ENCODE measurements around the gene NENF. TPM values are rescaled to one million over a fixed set of nuclear protein-coding genes. Genes with fewer than 3 reads are reported as not detected.
"Not testable (repeated sequence)": the region's sequence is repeated elsewhere in the genome, so short reads cannot be mapped to it uniquely, and the experiment has no call there.

NENF gene
- total RNA-seq = 23.8 TPM

DNA sequence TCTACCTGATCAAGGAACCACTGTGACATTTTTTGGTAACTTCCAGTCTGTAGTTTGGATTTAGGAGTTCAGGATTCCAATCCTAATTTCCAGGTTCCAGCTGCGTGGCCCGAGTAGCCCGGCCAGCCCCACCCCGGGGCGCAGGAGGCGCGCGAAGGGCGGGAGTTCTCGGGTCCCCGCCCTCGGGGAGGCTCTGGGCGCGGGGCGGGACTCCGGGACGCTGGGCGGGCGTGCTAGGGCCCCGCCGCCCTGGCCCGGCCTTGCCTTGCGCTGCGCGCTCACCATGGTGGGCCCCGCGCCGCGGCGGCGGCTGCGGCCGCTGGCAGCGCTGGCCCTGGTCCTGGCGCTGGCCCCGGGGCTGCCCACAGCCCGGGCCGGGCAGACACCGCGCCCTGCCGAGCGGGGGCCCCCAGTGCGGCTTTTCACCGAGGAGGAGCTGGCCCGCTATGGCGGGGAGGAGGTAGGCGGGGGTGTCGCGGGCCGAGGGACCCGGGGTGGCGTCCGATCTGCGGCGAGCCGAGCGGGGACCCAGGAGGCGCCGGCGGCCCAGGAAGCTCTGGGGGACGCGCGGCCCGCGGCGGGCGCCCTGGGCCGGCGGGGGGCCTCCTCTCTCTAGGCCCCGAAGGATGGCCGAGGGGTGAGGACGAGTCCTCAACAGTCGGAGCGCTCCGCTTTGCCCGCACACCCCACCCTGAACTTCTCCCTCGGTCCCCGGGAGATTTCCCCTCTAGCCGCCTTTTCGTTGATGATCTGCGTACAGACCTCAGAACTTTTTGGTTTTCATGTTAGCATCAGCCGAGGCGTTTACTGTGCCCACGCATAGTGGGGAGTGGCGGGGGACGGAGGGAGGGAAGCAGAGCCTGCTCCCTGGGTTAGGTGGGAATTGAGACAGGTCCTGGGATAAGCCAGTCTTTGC lies at the start of gene NENF:
Gene NENF (plus strand): TSS at position 260 of the 916 bp plus-strand sequence. CDS start 24 bp downstream, at position 284.
- peak; percentile 84 for DNase-seq (ENCODE audit: low spot score)
- peak; percentile 99 for ATAC-seq

DNA sequence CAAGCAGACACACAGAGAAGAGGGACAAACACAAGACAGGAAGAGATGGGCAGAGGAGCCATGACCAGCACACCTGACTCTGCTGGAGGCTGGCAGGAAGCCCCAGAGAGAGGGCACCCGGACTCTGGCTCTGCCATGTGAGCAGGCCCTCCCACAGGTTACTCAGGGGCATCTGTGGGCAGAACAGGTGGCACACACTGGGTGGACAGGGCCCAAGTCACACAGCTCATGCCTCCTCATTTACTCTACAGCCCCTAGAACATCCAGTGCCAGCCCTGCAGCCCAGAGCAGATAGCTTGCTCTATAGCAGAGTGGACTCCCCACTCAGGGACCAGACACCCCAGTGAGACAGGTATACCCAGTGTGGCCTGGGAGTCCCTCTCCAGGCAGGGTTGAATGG lies 46.7 kb upstream of the NENF start:
- DNase-seq (ENCODE audit: low spot score) (no peak), ATAC-seq (peak; percentile 45)

DNA sequence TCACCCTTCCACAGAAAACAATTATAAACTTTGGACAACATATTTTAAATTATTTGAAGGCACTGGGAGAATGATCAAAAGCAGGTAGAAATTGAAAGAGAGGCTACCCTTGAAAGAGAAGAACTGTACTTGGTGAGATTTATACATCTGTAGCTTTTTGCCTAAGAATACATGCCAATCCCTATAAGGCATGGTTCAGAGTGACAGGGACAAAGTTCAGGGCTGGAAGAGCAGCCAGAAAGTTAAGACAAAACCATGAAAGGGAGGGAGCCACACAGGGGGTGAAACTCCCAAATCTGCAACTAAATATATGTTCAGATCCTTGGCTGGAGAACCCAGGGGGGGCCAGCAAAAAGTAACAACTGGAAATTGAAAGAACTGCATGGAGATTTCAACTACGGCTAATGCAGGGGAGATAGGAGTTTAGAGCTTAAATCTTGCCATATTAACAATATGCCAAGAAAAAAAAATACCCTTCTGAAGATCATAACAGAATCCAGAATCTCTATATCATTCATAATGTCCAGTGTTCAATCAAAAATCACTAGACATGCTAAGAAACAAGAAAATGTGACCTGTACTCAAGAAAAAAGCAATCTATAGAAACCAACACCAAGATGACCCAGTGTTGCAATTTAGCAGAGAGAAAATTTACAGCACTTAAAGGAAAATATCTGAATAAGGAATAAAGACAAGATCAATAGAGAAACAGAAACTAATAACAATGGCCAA lies 43.6 kb upstream of the NENF start:
- ATAC-seq (no peak), DNase-seq (ENCODE audit: low spot score) (no peak)

DNA sequence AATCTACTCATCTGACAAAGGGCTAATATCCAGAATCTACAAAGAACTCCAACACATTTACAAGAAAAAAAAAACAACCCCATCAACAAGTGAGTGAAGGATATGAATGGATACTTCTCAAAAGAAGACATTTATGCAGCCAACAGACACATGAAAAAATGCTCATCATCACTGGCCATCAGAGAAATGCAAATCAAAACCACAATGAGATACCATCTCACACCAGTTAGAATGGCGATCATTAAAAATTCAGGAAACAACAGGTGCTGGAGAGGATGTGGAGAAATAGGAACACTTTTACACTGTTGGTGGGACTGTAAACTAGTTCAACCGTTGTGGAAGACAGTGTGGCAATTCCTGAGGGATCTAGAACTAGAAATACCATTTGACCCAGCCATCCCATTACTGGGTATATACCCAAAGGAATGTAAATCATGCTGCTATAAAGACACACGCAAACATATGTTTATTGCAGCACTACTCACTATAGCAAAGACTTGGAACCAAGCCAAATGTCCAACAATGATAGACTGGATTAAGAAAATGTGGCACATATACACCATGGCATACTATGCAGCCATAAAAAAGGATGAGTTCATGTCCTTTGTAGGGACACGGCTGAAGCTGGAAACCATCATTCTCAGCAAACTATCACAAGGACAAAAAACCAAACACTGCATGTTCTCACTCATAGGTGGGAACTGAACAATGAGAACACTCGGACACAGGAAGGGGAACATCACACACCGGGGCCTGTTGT lies 36.9 kb upstream of the NENF start:
- not testable (repeated sequence) for ATAC-seq

DNA sequence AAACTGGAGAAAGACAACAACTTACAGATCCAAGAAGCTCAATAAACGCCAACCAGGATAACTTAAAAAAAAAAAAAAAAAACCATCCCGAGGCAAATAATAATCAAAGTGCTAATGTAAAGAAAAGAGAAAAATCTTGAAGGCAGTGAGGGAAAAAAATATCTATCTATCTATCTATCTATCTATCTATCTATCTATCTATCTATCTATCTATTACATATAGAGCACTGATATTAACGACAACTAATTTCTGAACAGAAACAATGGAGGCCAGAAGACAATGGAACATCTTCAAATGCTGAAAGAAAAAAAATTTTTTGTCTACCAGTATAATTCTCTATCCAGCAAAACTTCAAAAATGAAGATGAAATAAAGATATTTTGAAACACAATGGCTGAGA lies 36.1 kb upstream of the NENF start:
- ATAC-seq = no peak

More for the DNA sequence above, 36.9 kb upstream of the NENF start:
- not testable (repeated sequence) for DNase-seq (ENCODE audit: low spot score)

DNA sequence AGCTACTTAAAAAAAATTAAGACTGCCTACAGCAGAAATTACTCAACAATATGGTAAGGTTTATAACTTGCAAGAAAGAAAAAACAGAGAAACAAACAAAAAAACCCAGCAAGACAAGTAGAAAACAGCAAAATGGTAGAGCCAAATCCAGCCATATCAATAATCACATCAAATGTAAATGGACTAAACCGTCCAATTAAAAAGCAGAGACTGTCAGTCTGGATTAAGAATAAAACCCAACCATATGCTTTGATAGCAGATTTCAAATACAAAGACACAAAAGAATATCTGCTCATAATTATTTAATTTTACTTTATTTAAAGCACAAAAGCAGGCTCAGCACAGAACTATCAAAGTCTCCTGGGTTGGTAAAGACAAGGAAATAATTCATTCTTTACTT lies 35.5 kb upstream of the NENF start:
- DNase-seq (ENCODE audit: low spot score) = no peak
- no peak for ATAC-seq

More for the DNA sequence above, 36.1 kb upstream of the NENF start:
- DNase-seq (ENCODE audit: low spot score) = no peak

DNA sequence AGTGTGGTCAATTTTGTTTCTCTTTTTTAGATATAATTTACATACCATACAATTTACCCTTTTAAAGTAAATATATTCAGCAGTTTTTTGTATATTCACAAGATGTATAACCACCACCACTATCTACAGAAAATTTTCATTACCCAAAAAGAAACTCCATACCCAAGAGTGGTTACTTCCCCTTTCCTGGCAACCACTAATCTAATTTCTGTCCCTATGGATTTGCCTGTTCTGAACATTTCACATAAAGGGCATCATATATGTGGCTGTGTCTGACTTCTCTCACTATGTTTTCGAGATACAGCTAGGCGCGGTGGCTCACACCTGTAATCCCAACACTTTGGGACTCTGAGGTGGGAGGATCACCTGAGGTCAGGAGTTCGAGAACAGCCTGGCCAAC lies 31.7 kb upstream of the NENF start:
- DNase-seq (ENCODE audit: low spot score) = no peak
- no peak for ATAC-seq

DNA sequence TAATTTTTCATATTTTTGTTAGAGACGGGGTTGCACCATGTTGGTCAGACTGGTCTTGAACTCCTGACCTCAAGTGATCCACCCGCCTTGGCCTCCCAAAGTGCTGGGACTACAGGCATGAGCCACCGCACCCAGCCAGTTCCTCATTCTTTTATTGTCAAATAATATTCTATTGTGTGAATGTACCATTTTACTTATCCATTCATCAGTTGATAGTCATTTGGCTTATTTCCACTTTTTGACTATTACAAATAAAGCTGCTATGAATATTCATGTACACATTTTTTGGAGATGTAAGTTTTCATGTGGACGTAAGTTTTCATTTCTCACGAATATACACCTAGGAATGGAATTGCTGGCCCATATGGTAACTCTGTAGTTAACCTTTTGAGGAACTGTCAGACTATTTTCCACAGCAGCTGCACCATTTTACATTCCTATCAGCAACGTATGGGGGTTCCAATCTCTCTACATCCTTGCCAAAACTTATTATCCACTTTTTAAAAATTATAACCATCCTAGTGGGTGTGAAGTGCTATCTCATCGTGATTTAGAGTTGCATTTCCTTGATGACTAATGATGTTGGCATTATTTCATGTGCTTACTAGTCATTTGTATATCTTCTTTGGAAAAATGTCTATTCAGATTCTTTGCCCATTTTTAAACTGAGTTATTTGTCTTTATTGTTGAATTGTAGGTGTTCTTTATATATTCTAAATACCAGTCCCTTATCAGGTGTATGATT lies 30.7 kb upstream of the NENF start:
- DNase-seq (ENCODE audit: low spot score) (no peak), ATAC-seq (no peak)

DNA sequence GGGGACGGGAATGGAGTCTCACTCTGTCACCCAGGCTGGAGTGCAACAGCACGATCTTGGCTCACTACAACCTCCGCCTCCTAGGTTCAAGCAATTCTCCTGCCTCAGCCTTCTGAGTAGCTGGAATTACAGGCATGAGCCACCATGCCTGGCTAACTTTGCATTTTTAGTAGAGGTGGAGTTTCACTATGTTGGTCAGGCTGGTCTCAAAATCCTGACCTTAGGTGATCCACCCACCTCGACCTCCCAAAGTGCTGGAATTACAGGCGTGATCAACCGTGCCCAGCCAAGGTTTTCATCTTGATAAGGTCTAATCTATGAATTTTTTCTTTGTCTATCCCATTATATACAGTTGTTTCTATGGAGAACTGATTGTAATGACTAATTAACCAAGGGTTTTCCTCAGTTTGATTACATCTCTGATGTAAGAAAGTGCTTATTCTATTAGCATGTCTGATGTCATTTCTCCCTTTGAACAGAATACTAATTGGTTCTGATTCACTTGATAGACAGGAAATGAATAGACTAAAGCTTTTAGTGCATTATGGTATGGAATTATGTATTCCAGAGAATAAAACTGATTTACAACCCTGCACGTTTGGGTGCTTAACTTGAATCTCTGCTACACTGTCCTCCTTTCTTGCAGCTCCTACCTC lies 29.9 kb upstream of the NENF start:
- ATAC-seq (no peak), DNase-seq (ENCODE audit: low spot score) (no peak)

DNA sequence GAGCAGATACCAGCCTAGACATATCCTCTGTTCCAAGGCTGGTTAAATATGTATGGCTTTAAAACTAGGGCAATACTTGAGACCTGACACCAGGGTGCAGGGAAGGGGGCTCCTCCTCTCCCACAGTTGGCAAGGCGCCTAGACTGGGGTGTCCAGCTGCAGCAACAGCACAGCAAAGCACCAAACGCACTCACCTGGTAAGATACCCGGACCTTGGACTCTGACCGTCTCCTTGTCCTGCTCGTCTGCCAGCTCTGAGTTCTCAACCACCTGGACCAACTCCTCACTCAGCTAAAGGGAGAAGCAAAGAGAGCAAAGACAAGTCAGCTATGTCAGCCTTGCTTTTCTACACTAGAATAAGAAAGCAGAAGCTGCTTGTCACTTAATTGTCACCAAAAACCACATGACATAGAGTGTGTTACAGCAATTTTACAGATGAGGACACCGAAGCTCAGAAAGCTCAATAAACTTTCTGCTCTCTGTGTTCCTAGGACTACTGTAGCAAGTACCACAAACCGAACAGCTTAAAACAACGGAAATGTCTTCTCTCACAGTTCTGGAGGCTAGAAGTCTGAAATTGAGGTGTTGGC lies 22.4 kb upstream of the NENF start:
- ATAC-seq (peak; percentile 44), DNase-seq (ENCODE audit: low spot score) (peak; percentile 53)

DNA sequence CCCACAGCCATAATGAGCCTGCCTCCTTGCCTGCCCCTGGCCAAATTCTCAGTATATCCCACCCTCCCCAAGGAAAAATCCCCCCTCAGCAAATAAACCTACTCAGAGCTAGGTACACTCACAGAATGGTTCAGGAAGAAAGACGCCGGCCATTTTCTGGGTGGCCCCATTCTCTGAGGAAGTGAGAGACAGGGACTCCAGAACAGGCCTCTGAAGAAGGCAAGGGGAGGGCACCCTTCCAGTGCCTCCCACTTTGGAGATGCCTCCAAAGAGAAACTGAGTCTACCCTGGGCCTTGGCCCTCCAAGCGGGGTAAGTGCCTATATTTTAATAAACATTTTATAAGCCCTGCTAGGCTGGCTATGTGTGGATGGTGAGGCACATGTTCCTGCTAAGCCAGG lies 20.3 kb upstream of the NENF start:
- no peak for ATAC-seq

DNA sequence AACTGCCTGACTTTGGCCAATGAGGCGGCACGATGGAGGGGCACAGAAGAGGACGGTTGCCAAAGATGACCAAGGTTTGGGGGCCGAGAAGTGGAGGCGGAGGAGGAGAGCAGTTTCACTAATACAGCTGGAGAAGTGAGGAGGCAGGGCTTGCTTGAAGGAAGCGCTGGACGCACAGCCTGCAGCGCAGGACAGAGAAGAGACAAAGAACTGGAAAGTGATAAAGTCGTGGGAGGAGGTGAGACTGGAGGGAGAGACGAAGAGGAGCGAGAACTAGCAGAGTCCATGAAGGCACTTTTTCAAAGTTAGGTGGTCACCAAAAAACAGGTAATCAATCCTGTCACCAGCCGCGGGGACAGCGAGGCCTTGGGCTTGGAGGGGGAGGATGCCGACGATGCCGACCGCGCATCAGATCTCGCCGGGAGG lies 18.8 kb upstream of the NENF start:
- DNase-seq (ENCODE audit: low spot score) (no peak), ATAC-seq (no peak)

More for the DNA sequence above, 20.3 kb upstream of the NENF start:
- DNase-seq (ENCODE audit: low spot score) = no peak

DNA sequence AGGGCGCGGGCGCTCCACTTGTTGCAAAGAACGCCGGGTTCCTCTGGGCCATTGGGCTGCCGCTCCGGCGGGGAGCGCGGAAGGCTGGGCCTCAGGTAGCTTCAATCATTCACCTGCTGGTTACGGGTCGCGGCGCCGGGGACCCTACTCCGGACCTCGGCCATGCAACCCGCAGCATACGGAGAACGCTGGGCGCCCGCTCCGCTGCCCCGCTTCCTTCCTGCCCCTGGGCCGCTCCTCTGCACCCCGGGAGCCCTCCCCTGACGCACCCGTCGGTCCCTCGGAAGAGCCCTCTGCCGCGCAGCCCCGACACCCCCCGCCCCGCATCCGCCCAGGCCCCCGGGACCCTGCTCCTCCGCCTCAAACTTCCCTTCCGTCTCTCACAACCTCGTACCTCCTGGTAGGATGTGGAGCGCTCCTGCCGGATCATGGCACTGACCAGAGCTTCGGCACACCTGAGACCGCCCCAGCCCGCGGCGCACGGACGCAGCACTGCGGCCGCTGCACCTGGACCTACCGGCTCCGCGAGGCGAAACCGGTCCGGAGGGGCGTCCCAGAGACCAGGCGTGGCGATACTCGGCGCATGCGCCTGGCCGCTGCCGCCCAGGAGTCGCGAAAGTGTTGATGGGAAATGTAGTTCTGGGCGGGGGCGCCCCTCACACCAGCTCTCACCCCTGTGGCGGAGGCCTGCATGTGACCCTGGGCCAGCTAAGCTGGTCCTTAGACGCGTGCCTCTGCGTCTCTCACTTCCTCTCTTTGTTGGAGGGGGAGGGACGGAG lies 18.2 kb upstream of the NENF start, which contains the start of gene PACC1:
Gene PACC1 (minus strand): TSS at position 559 of the 779 bp plus-strand sequence. CDS start 129 bp downstream, at position 430.
- DNase-seq (ENCODE audit: low spot score) = peak; percentile 89
- ATAC-seq = peak; percentile 97

DNA sequence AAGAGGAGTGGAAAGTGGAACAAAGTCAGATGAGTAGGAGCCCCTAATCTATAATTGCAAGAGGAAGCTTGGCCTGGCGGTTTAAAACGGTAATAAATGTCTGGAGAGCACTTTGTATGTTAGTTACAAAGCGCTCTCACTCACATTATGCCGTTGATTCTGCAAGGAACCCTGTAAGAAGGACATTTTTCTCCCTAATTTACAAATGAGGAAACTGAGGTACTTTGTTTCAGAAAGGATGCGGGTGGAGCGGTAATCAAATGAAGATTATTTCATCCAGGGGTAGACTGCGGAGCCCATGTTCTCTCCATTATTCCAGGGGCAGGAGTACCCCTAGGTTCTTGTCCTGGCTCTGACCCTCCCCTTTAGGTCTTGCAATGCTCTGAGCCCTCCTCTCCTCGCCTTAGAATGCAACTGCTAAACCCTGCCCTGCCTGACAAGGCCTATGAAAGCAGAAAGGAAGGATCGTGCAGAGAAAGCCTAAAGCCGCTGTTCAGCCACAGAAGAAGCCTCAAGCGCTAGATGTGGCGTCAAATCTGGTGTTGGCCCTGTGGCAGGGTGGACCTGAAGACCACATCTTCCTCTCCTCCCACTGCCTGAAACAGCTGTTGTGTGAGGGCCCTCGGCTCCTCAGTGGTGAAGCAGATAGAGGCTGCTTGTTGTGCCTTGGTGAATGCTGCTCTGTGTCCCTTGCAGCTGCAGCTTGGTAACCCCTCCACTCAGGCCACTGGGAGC lies 17.4 kb upstream of the NENF start:
- ATAC-seq (no peak), DNase-seq (ENCODE audit: low spot score) (no peak)

DNA sequence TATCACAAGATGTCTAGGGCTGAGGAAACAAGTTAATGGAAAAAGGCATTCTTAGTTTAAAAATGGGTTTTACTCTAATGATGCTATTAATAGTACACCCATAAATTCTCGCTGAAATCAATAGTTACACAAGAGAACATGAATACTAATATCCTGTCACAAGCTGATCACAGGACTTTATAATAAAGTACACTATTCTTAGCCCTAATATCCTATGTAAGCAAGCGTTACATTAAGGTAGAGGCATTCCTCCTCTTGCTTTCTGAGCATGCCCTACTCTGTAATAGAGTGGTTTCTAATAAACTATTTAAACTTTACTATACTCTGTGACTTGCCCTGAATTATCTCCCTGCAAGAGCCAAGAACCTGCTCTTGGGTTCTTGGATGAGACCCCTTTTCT lies 11.6 kb upstream of the NENF start:
- no peak for DNase-seq (ENCODE audit: low spot score)
- ATAC-seq = no peak

DNA sequence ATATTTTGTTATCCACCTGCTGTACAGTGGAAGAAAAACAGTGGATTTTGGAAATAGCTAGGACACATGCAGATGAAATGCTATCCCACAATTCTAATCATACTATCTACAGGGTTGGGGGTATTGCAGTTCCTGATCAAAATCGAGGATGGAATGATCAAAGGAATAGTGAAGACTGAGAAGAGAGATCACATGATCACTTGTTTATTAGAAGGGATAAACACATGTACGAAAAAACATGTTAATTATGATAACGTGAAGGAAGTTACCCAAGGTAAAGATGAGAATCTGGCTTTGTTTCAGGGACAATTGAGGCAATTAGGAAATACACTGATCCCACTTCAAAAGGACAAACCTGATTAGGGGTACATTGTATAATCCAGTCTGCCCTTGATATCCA lies 8.8 kb upstream of the NENF start:
- no peak for DNase-seq (ENCODE audit: low spot score)
- no peak for ATAC-seq

DNA sequence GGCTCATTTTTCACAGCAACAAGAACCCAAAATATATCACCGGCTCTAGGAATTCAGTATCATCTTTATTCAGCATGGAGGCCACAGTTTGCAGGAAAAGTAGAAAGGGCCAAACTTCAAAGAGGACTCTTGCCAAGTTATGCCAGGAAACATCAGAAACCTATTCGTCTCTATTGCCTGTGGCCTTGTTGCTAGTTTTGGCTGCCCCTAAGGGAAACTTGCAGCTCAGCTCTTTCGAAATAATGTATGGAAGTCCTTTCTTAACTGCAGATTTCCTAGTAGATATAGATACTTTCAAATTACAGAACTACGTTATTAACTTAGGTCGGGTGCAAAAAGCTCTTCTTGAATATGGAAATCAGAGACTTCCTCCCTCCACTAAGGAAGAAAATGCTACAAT lies 4.2 kb upstream of the NENF start:
- ATAC-seq (no peak), DNase-seq (ENCODE audit: low spot score) (no peak)

DNA sequence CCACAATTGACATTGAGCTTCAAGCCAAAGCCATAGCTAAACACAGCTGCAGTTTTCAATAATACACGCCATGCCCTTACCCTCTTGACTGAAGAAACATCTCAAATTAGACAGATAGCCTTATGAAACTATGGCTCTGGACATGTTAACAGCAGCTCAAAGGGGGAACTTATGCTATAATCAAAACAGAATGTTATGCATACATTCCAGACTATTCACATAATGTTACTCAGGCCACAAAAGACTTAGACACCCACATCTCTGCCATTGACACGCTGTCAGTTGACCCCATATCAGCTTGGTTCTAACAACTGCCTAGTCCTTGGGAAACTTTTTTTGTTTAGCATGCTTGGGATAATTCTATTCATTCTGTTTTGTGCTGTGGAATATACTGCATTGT lies 2.3 kb upstream of the NENF start:
- no peak for ATAC-seq
- DNase-seq (ENCODE audit: low spot score) = no peak

All from left lobe of liver (tissue), 2 donors.